Osteocyte (in vitro differentiated cells): Measurements from ENCODE around the gene GTPBP1. TPM values are rescaled to one million over a fixed set of nuclear protein-coding genes. Genes with fewer than 3 reads are reported as not detected.

Source experiments
- DNase-seq: peaks from one replicate; pipeline ENCODE4 v3.0.0; 2021; ENCODE audit warnings: mixed read lengths; ENCODE audit not compliant: unreplicated experiment; ENCODE audit errors: extremely low spot score
- H3K27ac Mint-ChIP-seq: one replicate; pipeline ENCODE4 v1.8.0; 2021; ENCODE audit warnings: mild to moderate bottlenecking, mixed read lengths; ENCODE audit not compliant: unreplicated experiment
- H3K27me3 Mint-ChIP-seq: one replicate; pipeline ENCODE4 v1.8.0; 2021; ENCODE audit warnings: mixed read lengths; ENCODE audit not compliant: unreplicated experiment
- H3K36me3 Mint-ChIP-seq: one replicate; pipeline ENCODE4 v1.8.0; 2021; ENCODE audit warnings: mixed read lengths; ENCODE audit not compliant: unreplicated experiment
- H3K4me1 Mint-ChIP-seq: one replicate; pipeline ENCODE4 v1.8.0; 2021; ENCODE audit warnings: mixed read lengths; ENCODE audit not compliant: unreplicated experiment
- H3K4me3 Mint-ChIP-seq: one replicate; pipeline ENCODE4 v1.8.0; 2021; ENCODE audit warnings: mild to moderate bottlenecking, moderate library complexity, mixed read lengths; ENCODE audit not compliant: unreplicated experiment
- H3K9me3 Mint-ChIP-seq: one replicate; pipeline ENCODE4 v1.8.0; 2021; ENCODE audit warnings: mixed read lengths; ENCODE audit not compliant: unreplicated experiment
- total RNA-seq: library from RNA; stranded (reverse); gene quantifications from 2 replicates; pipeline ENCODE4 v1.2.1, GENCODE V29; 2021
- TF ChIP-seq, protein P1 (sequence below): fragments of 200-600 bp; sonication (generic); IDR thresholded peaks from 2 replicates; pipeline ENCODE4 v1.5.0; 2021; ENCODE audit warnings: antibody characterized with exemption, mild to moderate bottlenecking, moderate library complexity

The GTPBP1 gene
- total RNA-seq, 1 donor from 2014 or later: 68.8 TPM

DNA sequence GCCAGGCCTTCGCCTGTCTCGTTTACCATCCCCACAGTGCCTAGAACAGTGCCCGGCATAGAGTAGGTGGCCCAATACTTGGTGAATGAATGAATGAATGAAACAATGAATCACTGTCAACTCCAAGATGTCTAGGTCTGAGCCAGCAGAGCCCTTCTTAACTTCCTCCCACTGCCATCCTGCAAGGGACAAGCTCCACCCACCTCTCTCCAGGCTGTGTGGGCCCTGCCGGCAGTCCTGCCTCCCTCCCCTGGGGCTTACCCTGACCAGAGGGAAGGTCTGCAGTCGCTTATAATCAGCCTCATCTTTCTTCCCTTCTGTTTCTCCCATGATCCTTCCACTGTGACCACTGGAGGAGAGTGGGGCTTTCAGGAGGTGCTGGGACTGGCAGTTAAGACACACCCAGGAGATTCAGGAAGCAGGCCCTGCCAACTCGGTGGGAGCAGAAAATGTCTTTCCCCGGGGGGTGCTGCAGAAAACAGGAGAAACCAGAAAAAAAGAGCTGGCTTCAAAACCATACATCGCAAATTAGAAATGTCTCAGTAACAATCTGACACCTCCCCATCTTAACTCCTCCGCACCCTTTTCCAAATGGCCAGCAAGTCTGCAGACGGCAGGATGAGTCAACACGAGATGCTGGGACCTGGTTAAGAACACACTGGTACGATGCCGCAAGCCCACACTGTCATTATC lies 76.8 kb downstream of the GTPBP1 start:
- H3K4me3 Mint-ChIP-seq: no peak overlapping the region
- DNase-seq: no peak
- H3K36me3 Mint-ChIP-seq: peaks cover 6% of the 10 kb centered on the region
- H3K9me3 Mint-ChIP-seq: no peaks in the 10 kb centered on the region
- TF ChIP-seq, protein P1, sequence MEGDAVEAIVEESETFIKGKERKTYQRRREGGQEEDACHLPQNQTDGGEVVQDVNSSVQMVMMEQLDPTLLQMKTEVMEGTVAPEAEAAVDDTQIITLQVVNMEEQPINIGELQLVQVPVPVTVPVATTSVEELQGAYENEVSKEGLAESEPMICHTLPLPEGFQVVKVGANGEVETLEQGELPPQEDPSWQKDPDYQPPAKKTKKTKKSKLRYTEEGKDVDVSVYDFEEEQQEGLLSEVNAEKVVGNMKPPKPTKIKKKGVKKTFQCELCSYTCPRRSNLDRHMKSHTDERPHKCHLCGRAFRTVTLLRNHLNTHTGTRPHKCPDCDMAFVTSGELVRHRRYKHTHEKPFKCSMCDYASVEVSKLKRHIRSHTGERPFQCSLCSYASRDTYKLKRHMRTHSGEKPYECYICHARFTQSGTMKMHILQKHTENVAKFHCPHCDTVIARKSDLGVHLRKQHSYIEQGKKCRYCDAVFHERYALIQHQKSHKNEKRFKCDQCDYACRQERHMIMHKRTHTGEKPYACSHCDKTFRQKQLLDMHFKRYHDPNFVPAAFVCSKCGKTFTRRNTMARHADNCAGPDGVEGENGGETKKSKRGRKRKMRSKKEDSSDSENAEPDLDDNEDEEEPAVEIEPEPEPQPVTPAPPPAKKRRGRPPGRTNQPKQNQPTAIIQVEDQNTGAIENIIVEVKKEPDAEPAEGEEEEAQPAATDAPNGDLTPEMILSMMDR: no peak
- no peaks in the 10 kb centered on the region for H3K27me3 Mint-ChIP-seq
- peak overlapping the region; percentile 71 for H3K27ac Mint-ChIP-seq
- peaks cover 18% of the 10 kb centered on the region for H3K4me1 Mint-ChIP-seq

Other genes starting within 250 kb of the GTPBP1 start
- 39.3 and 49.3 TPM in 2 replicates for gene KDELR3, start 237.8 kb upstream of the GTPBP1 start, total RNA-seq
- gene DDX17, start 199.6 kb upstream of the GTPBP1 start, total RNA-seq: 439 and 466 TPM in 2 replicates
- gene DMC1, start 135.8 kb upstream of the GTPBP1 start, total RNA-seq: 1.4 TPM in 2 replicates
- gene FAM227A, start 49.6 kb upstream of the GTPBP1 start, total RNA-seq: 2.7 and 3.5 TPM in 2 replicates
- 38.3 and 41.0 TPM in 2 replicates for gene CBY1, start 49.3 kb upstream of the GTPBP1 start, total RNA-seq
- 60.7 and 61.0 TPM in 2 replicates for gene TOMM22, start 24.0 kb upstream of the GTPBP1 start, total RNA-seq
- 78.6 and 85.5 TPM in 2 replicates for gene JOSD1, start 5.0 kb upstream of the GTPBP1 start, total RNA-seq
- 148 and 151 TPM in 2 replicates for gene SUN2, start 50.1 kb downstream of the GTPBP1 start, total RNA-seq
- gene DNAL4, start 88.2 kb downstream of the GTPBP1 start, total RNA-seq: 16.4 and 17.0 TPM in 2 replicates
- 4.7 and 4.8 TPM in 2 replicates for gene NPTXR, start 138.1 kb downstream of the GTPBP1 start, total RNA-seq
- 83.5 and 86.2 TPM in 2 replicates for gene CBX6, start 166.3 kb downstream of the GTPBP1 start, total RNA-seq